Measurements from ENCODE around the gene NSMF. TPM values are rescaled to one million over a fixed set of nuclear protein-coding genes. Genes with fewer than 3 reads are reported as not detected.

The NSMF gene
- total and polyA plus RNA-seq, 2 of the 8 experiments (the other 6 are each of a cell fraction or from before 2014, with no cell fraction given) = 56.7 to 65.1 TPM

DNA sequence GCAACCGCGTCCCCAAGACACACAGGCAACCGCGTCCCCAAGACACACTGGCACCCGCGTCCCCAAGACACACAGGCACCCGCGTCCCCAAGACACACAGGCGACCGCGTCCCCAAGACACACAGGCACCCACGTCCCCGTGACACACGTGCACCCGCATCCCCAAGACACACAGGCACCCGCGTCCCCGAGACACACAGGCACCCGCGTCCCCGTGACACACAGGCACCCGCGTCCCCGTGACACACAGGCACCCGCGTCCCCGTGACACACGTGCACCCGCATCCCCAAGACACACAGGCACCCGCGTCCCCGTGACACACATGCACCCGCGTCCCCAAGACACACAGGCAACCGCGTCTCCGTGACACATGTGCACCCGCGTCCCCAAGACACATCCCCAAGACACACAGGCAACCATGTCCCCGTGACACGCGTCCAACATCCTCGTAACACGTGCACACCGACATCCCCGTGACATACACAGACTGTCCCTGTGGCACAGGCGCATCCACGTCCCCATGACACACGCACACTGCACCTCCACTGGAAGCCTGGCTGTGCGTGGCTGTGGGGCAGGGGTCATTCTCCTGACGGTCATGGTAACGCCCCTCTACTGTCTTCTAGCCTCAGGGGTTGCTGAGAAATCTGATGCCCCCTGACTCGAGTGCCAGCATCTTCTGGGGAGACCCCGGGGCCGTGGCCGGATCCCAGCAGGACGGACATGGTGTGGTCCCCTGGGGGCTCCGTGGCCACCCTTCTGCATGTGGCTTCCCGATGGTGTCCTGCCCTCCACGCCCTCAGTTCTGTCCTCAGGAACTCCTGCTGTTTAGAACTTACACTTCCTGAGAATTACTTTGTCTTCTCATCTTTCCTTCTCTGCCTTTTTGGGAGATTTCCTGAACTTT, 60.3 kb downstream of the NSMF start:
- Histone ChIP-seq H2BK5ac (ENCODE audit: low read depth, low read length) (no peak overlapping the region), H3K23me2 (ENCODE audit: low read depth, low read length) (no peaks in the 10 kb centered on the region), H2AK5ac (ENCODE audit: low read depth, low read length) (no peak overlapping the region), H3K56ac (replicated peaks; ENCODE audit: insufficient read length, low read depth, low read length) (no peak overlapping the region), H3K4me2 (ENCODE audit: insufficient read depth in 1 of 2, low read depth in 2 of 2, low read length in 2 of 2) (no peak overlapping the region), H3K9me3 (ENCODE audit: insufficient read depth in 2 of 2, low read depth in 1 of 2, low read length in 1 of 2) (no peaks in the 10 kb centered on the region; a peak in 1 of 4 replicates), H2BK15ac (ENCODE audit: low read length) (no peak overlapping the region), H3K27ac (ENCODE audit: low read depth, low read length) (no peak overlapping the region), H2AFZ (ENCODE audit: low read length) (no peak overlapping the region), H3K36me3 (ENCODE audit: control insufficient read depth in 2 of 4, insufficient read depth in 4 of 4, low read length in 3 of 4) (no peaks in the 10 kb centered on the region), H3K4me3 (ENCODE audit: extremely low read depth in 1 of 4, insufficient read depth in 2 of 4, low read depth in 3 of 4, low read length in 4 of 4) (no peak overlapping the region), H2BK120ac (replicated peaks; ENCODE audit: low read depth, low read length) (no peak overlapping the region), H3K79me2 (ENCODE audit: control insufficient read depth in 1 of 2, insufficient read depth in 2 of 2, low read length in 2 of 2) (no peaks in the 10 kb centered on the region), H3K18ac (ENCODE audit: extremely low read depth, low read length) (no peak overlapping the region), H2BK20ac (ENCODE audit: low read length) (no peak overlapping the region), H3K27me3 (replicated peaks in 1 of 4; ENCODE audit: control insufficient read depth in 3 of 4, extremely low read depth in 1 of 4, insufficient read depth in 3 of 4, low read length in 3 of 4) (no peaks in the 10 kb centered on the region), H3K4me1 (replicated peaks in 1 of 4; ENCODE audit: control insufficient read depth in 3 of 4, insufficient read depth in 4 of 4, low read length in 3 of 4) (no peaks in the 10 kb centered on the region), H3K79me1 (ENCODE audit: low read depth, low read length) (no peaks in the 10 kb centered on the region), H4K8ac (ENCODE audit: extremely low read depth, insufficient read depth, low read length) (no peak overlapping the region), H3K14ac (ENCODE audit: insufficient read length) (no peak overlapping the region), H4K5ac (ENCODE audit: insufficient read length, low read depth, low read length) (no peak overlapping the region), H4K20me1 (replicated peaks in 1 of 2; ENCODE audit: control insufficient read depth in 1 of 2, insufficient read depth in 2 of 2, low read length in 2 of 2) (peaks cover 0 to 4% of the 10 kb centered on the region in 2 experiments), H3K23ac (ENCODE audit: insufficient read length) (no peak overlapping the region), H3K9ac (replicated peaks in 1 of 4; ENCODE audit: extremely low read depth in 1 of 4, low read depth in 3 of 4, low read length in 3 of 4) (no peak overlapping the region), H2BK12ac (ENCODE audit: low read depth, low read length) (no peak overlapping the region), H4K91ac (replicated peaks; ENCODE audit: insufficient read length, low read length) (no peak overlapping the region), H3K4ac (replicated peaks; ENCODE audit: insufficient read length, low read depth, low read length) (no peak overlapping the region)
- CTCF ChIA-PET (ENCODE audit: partially characterized antibody) = no interaction called here
- FAIRE-seq = no peak
- no peak for DNase-seq (ENCODE audit: low read depth in 1 of 2, low spot score in 2 of 2)
- POLR2A ChIA-PET (ENCODE audit: partially characterized antibody) = no interaction called here
- WGBS, 2 experiments (ENCODE audit: extremely low coverage in 1 of 2, insufficient coverage in 1 of 2, insufficient read length in 1 of 2, insufficient replicate concordance in 2 of 2, low coverage in 1 of 2, low lambda C conversion rate in 2 of 2, missing lambda C conversion rate in 1 of 2) = 93% methylated on average over 35 of the region's 60 CpGs; no CpG with 5 or more reads in 1 of the 2 experiments
- TF ChIP-seq RXRA (IDR thresholded peaks at IDR 0.05; ENCODE audit: insufficient read depth, low read depth, low read length) (no peak), TCF12 (IDR thresholded peaks at IDR 0.05; ENCODE audit: low read depth, low read length) (no peak), RAD21 (IDR thresholded peaks at IDR 0.05 in 1 of 2, conservative IDR thresholded peaks at IDR 0.05 in 1 of 2; ENCODE audit: low read depth in 2 of 2, low read length in 2 of 2) (no peak), ZNF274 (IDR thresholded peaks at IDR 0.05; ENCODE audit: borderline replicate concordance, extremely low read depth, low read length) (no peak), SP1 (IDR thresholded peaks at IDR 0.05; ENCODE audit: low read depth, low read length) (no peak), SAP30 (IDR thresholded peaks at IDR 0.05; ENCODE audit: insufficient read depth, insufficient replicate concordance, low read length) (no peak), JUND (IDR thresholded peaks at IDR 0.05; ENCODE audit: low read length) (no peak), FOSL1 (IDR thresholded peaks at IDR 0.05; ENCODE audit: insufficient read depth, low read depth, low read length) (no peak), SUZ12 (IDR thresholded peaks at IDR 0.05; ENCODE audit: low read length) (no peak), POLR2A (IDR thresholded peaks at IDR 0.05; ENCODE audit: control extremely low read depth in 1 of 2, low read depth in 2 of 2, low read length in 2 of 2) (no peak), SP4 (IDR thresholded peaks at IDR 0.05; ENCODE audit: low read length) (no peak)
- TF ChIP-seq, protein P1, sequence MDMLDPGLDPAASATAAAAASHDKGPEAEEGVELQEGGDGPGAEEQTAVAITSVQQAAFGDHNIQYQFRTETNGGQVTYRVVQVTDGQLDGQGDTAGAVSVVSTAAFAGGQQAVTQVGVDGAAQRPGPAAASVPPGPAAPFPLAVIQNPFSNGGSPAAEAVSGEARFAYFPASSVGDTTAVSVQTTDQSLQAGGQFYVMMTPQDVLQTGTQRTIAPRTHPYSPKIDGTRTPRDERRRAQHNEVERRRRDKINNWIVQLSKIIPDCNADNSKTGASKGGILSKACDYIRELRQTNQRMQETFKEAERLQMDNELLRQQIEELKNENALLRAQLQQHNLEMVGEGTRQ (IDR thresholded peaks at IDR 0.05; ENCODE audit: low read length) = no peak

Data from H1 (cell line).